GM19239 (cell line): ENCODE measurements around the gene CLEC16A.
"Not testable (repeated sequence)": the region's sequence is repeated elsewhere in the genome, so short reads cannot be mapped to it uniquely, and the experiment has no call there.

Experiments used
- DNase-seq: peaks from one replicate; pipeline ENCODE4 v3.0.0; 2011; ENCODE audit warnings: low spot score; ENCODE audit not compliant: insufficient read length
- FAIRE-seq: peaks from 2 replicates; lab custom pipeline; 2011; peaks lifted over from hg19 to GRCh38; lab: Jason Lieb, UNC

The CLEC16A gene

GRCh38 chr16:10964039-10964890 lies 19.9 kb downstream of the CLEC16A start:
- peak; percentile 93 for FAIRE-seq
- peak; percentile 54 for DNase-seq

GRCh38 chr16:10964891-10965326 lies 20.5 kb downstream of the CLEC16A start:
- DNase-seq (no peak), FAIRE-seq (peak; percentile 79)

- DNase-seq (peak; percentile 56), FAIRE-seq (peak; percentile 89)
Observed at GRCh38 chr16:10965440-10966061, 21.2 kb downstream of the CLEC16A start.

GRCh38 chr16:10966129-10966528 lies 21.8 kb downstream of the CLEC16A start:
- FAIRE-seq (peak; percentile 14), DNase-seq (no peak)

GRCh38 chr16:10966559-10966958 lies 22.2 kb downstream of the CLEC16A start:
- FAIRE-seq, DNase-seq: not testable (repeated sequence)

GRCh38 chr16:10967986-10968385 lies 23.6 kb downstream of the CLEC16A start:
- no peak for FAIRE-seq
- no peak for DNase-seq

- FAIRE-seq: no peak
Observed at GRCh38 chr16:10968498-10968897, 24.1 kb downstream of the CLEC16A start.

GRCh38 chr16:10969615-10970014 lies 25.3 kb downstream of the CLEC16A start:
- no peak for FAIRE-seq
- no peak for DNase-seq

More at GRCh38 chr16:10968498-10968897, 24.1 kb downstream of the CLEC16A start:
- no peak for DNase-seq

- no peak for FAIRE-seq
Observed at GRCh38 chr16:10970065-10970464, 25.7 kb downstream of the CLEC16A start.

GRCh38 chr16:10971560-10971961 lies 27.2 kb downstream of the CLEC16A start:
- FAIRE-seq: peak; percentile 78
- DNase-seq: no peak

More at GRCh38 chr16:10970065-10970464, 25.7 kb downstream of the CLEC16A start:
- no peak for DNase-seq

- no peak for DNase-seq
- no peak for FAIRE-seq
Observed at GRCh38 chr16:10972108-10972818, 27.9 kb downstream of the CLEC16A start.

GRCh38 chr16:10972819-10973464 lies 28.6 kb downstream of the CLEC16A start:
- DNase-seq (no peak), FAIRE-seq (no peak)

GRCh38 chr16:10976634-10977033 lies 32.3 kb downstream of the CLEC16A start:
- FAIRE-seq (no peak), DNase-seq (no peak)

GRCh38 chr16:10978124-10978523 lies 33.8 kb downstream of the CLEC16A start:
- FAIRE-seq: no peak
- DNase-seq: no peak

GRCh38 chr16:10978871-10979446 lies 34.6 kb downstream of the CLEC16A start:
- DNase-seq (no peak), FAIRE-seq (no peak)

- DNase-seq (no peak), FAIRE-seq (no peak)
Observed at GRCh38 chr16:10979717-10980601, 35.6 kb downstream of the CLEC16A start.

GRCh38 chr16:10980813-10981212 lies 36.4 kb downstream of the CLEC16A start:
- no peak for FAIRE-seq
- DNase-seq: no peak

- FAIRE-seq (peak; percentile 94), DNase-seq (peak; percentile 54)
Observed at GRCh38 chr16:10981697-10982216, 37.4 kb downstream of the CLEC16A start.
